NT2/D1 (cell line): ENCODE results near the gene ACVRL1.

Source experiments
- YY1 ChIP-seq: IDR thresholded peaks from 2 replicates; pipeline ENCODE4 v1.6.1; 2011; ENCODE audit not compliant: insufficient read length, insufficient read depth
- ZNF274 ChIP-seq: IDR thresholded peaks from 2 replicates; pipeline ENCODE4 v1.6.1; 2011; ENCODE audit warnings: mild to moderate bottlenecking, low read depth, low read length

DNA sequence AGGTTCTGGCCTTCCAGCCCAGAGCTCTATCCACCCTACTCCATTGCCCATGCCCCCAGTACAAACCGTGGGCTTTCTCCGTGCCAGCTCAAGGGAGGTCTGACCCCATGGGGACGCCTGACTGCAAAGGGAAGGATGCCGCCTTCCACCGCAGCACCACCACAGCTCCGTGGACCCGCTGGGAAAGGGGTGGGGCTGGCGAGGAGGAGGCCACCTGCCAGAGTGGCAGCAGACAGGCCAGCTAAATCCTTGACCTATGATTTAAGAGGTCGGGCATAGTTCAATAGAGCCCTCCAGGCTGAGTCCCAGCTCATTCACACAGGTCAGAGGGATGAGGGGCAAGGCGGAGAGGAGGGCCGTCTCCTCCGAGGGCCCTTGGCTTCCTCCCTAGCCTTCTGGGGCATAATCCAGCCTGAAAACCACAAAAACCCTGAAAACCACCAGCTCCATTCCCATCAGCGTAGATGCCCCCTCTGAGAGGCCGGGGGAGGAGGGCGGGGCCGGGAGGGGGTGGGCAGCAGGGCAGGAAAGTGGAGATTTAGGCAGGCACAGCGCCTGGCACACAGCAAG lies 43.9 kb upstream of the ACVRL1 start:
- TF ChIP-seq YY1 (no peak), ZNF274 (no peak)
